Endothelial cell of umbilical vein (primary cell): ENCODE data around the gene ZNF526. TPM values are rescaled to one million over a fixed set of nuclear protein-coding genes. Genes with fewer than 3 reads are reported as not detected.

Experiments used
- Bru-seq: library from RNA; stranded (reverse); fragments of 400-500 nt; gene quantifications from one replicate; lab custom pipeline; 2021; lab: Mats Ljungman, UMichigan
- BruChase-seq, 2 experiments: library from RNA; stranded (reverse); fragments of 400-500 nt; gene quantifications; one replicate each; lab custom pipeline; 2021; lab: Mats Ljungman, UMichigan
- BruUV-seq: library from RNA; stranded (reverse); fragments of 400-500 nt; replicated peaks from 2 replicates; lab custom pipeline; 2021; lab: Mats Ljungman, UMichigan
- CTCF ChIA-PET: fragments of 300-600, 350-600 bp; sonication (Branson Sonifier 250); formaldehyde crosslinking; loops from one replicate; lab custom pipeline; 2021; ENCODE audit warnings: antibody characterized with exemption, inconsistent platforms; lab: Charles Lee
- POLR2A ChIA-PET: fragments of 300-600, 350-600 bp; sonication (Branson Sonifier 250); formaldehyde crosslinking; loops from one replicate; lab custom pipeline; 2021; ENCODE audit warnings: antibody characterized with exemption, inconsistent platforms; lab: Charles Lee
- DNase-seq: peaks from one replicate; pipeline ENCODE4 v3.0.0-alpha.2; 2011; ENCODE audit warnings: low read depth, low spot score
- FAIRE-seq: peaks from 2 replicates; lab custom pipeline; 2011; peaks lifted over from hg19 to GRCh38; lab: Jason Lieb, UNC
- H2AFZ ChIP-seq: 2 replicates; pipeline ENCODE4 v1.6.0; 2012; ENCODE audit warnings: low read depth, low read length, control low read depth, inconsistent platforms
- H3K27ac ChIP-seq: 2 replicates; pipeline ENCODE4 v1.5.1; 2011; ENCODE audit warnings: low read depth, mild to moderate bottlenecking, control low read depth, low read length, moderate library complexity; ENCODE audit not compliant: insufficient read depth
- H3K27me3 ChIP-seq, 2 experiments: 2 replicates each; pipeline versions ENCODE4 v1.6.0 to v1.6.1; 2011; ENCODE audit warnings: low read length in 2 of 2, mixed read lengths in 1 of 2; ENCODE audit not compliant: control insufficient read depth in 2 of 2, insufficient read depth in 2 of 2
- H3K36me3 ChIP-seq, 2 experiments: 2 replicates in 1 of 2; 3 replicates in 1 of 2; pipeline ENCODE4 v1.5.1; 2011; ENCODE audit warnings: low read length in 2 of 2, mild to moderate bottlenecking in 1 of 2, moderate library complexity in 1 of 2; ENCODE audit not compliant: control insufficient read depth in 2 of 2, insufficient read depth in 2 of 2; ENCODE audit errors: extremely low read depth in 1 of 2
- H3K4me1 ChIP-seq: 3 replicates; pipeline ENCODE4 v1.5.1; 2011; ENCODE audit warnings: mild to moderate bottlenecking, low read length; ENCODE audit not compliant: control insufficient read depth, insufficient read depth; ENCODE audit errors: extremely low read depth
- H3K4me2 ChIP-seq: 2 replicates; pipeline ENCODE4 v1.6.1; 2011; ENCODE audit warnings: low read length, control low read depth, mixed read lengths; ENCODE audit not compliant: insufficient read depth
- H3K4me3 ChIP-seq, 3 experiments: fragments of 200-600 bp in 1 of 3; sonication (generic), shearing (Covaris generic) in 1 of 3; replicated peaks in 1 of 3; 2 replicates each; pipeline ENCODE4 v1.5.1; 2011 to 2016; ENCODE audit warnings: control low read depth in 3 of 3, low read length in 3 of 3, mild to moderate bottlenecking in 2 of 3, inconsistent platforms in 1 of 3, low read depth in 1 of 3, moderate library complexity in 1 of 3; ENCODE audit not compliant: insufficient read depth in 1 of 3
- H3K79me2 ChIP-seq: 2 replicates; pipeline ENCODE4 v1.6.0; 2012; ENCODE audit warnings: low read length, inconsistent platforms; ENCODE audit not compliant: control insufficient read depth, insufficient read depth
- H3K9ac ChIP-seq: replicated peaks from 2 replicates; pipeline ENCODE3; 2011; ENCODE audit warnings: low read length, control low read depth; ENCODE audit not compliant: insufficient read depth; ENCODE audit errors: extremely low read depth
- H3K9me1 ChIP-seq: replicated peaks from 3 replicates; pipeline ENCODE4 v1.6.0; 2011; ENCODE audit warnings: mild to moderate bottlenecking, low read length; ENCODE audit not compliant: control insufficient read depth, insufficient read depth; ENCODE audit errors: extremely low read depth
- H3K9me3 ChIP-seq: replicated peaks from 2 replicates; pipeline ENCODE4 v1.5.1; 2012; ENCODE audit warnings: low read length, inconsistent platforms; ENCODE audit not compliant: control insufficient read depth, insufficient read depth
- H4K20me1 ChIP-seq: replicated peaks from 2 replicates; pipeline ENCODE3; 2011; ENCODE audit warnings: mild to moderate bottlenecking, low read length; ENCODE audit not compliant: control insufficient read depth, insufficient read depth; ENCODE audit errors: extremely low read depth
- EZH2 ChIP-seq: IDR thresholded peaks from 2 replicates; pipeline ENCODE4 v1.6.1; 2012; ENCODE audit warnings: borderline replicate concordance, low read depth, mild to moderate bottlenecking, moderate library complexity, low read length, inconsistent platforms; ENCODE audit not compliant: severe bottlenecking
- GATA2 ChIP-seq: IDR thresholded peaks from 2 replicates; pipeline ENCODE4 v1.7.0; 2011; ENCODE audit warnings: low read depth, mild to moderate bottlenecking, moderate library complexity, mixed read lengths, low read length; ENCODE audit not compliant: insufficient read length, insufficient read depth
- JUN ChIP-seq: IDR thresholded peaks from 2 replicates; pipeline ENCODE4 v1.6.1; 2011; ENCODE audit warnings: borderline replicate concordance, low read depth; ENCODE audit not compliant: insufficient read length, insufficient read depth
- MAX ChIP-seq: IDR thresholded peaks from 2 replicates; pipeline ENCODE4 v1.6.1; 2011; ENCODE audit not compliant: insufficient read depth, insufficient read length
- POLR2A ChIP-seq: IDR thresholded peaks from 2 replicates; pipeline ENCODE4 v1.6.1; 2012; ENCODE audit warnings: low read depth, mild to moderate bottlenecking, control low read depth, low read length
- POLR2AphosphoS5 ChIP-seq: IDR thresholded peaks from 2 replicates; pipeline ENCODE4 v1.6.1; 2012; ENCODE audit warnings: low read depth, mild to moderate bottlenecking, control low read depth, low read length, moderate library complexity; ENCODE audit not compliant: insufficient read depth
- dilution Hi-C: fragments of 300-500 bp; cut with MboI; formaldehyde crosslinking; loops from one replicate; pipeline ENCODE4 v1.15.0; 2019; ENCODE audit warnings: low sequenced_read_pairs; ENCODE audit not compliant: extremely low pct_ligation_motif_present
- intact Hi-C: fragments of 100-400 bp; cut with micrococcal nuclease; formaldehyde crosslinking; loops from one replicate; pipeline ENCODE4 v1.10.0; 2022
- long read RNA-seq: library from polyadenylated mRNA; stranded (forward); transcript quantifications from one replicate; pipeline ENCODE4 v2.0.0, GENCODE V29; 2021
- polyA minus RNA-seq, 3 experiments: library from RNA; depleted of rRNA, polyadenylated mRNA; stranded (reverse); fragments of >200 nt; gene quantifications; 1 replicate in 1 of 3; 2 replicates in 2 of 3; pipeline ENCODE4 v1.2.3, GENCODE V29; 2011
- polyA plus RNA-seq, 4 experiments: library from polyadenylated mRNA; depleted of rRNA in 3 of 4; stranded (reverse) in 3 of 4; unstranded in 1 of 4; fragments of >200 nt; gene quantifications; 2 replicates each; pipeline versions ENCODE4 v1.2.1 to v1.2.3, GENCODE V29; 2011 to 2012; ENCODE audit warnings: missing spikeins in 1 of 4
- total RNA-seq: library from RNA; stranded (reverse); gene quantifications from 2 replicates; pipeline ENCODE4 v1.2.3, GENCODE V29; 2021
- TF ChIP-seq, protein P1 (sequence below), 2 donors: IDR thresholded peaks; 1 replicate in 1 of 2; 2 replicates in 1 of 2; pipeline ENCODE4 v1.5.1; 2011; ENCODE audit warnings: low read length in 2 of 2, mild to moderate bottlenecking in 2 of 2, moderate library complexity in 2 of 2, control low read depth in 1 of 2, inconsistent platforms in 1 of 2, low read depth in 1 of 2; ENCODE audit not compliant: insufficient read depth in 1 of 2; ENCODE audit errors: extremely low read depth in 1 of 2

Gene ZNF526
- 13.3 and 13.4 TPM in 2 replicates for total RNA-seq
- polyA plus RNA-seq = 6.5 and 8.0 TPM in 2 replicates
- 3.5 and 3.7 TPM in 2 replicates for polyA plus RNA-seq (2011; cell fraction: cytosol; rRNA removed)
- polyA plus RNA-seq (2011; cell fraction: nucleus; rRNA removed) = 4.0 and 4.5 TPM in 2 replicates
- polyA plus RNA-seq (2012) = 8.1 and 8.7 TPM in 2 replicates
- 10.5 and 13.9 TPM in 2 replicates for polyA minus RNA-seq
- polyA minus RNA-seq (2011; cell fraction: cytosol; rRNA and poly(A)+ RNA removed) = 3.8 TPM
- polyA minus RNA-seq (2011; cell fraction: nucleus; rRNA and poly(A)+ RNA removed) = 6.1 and 6.9 TPM in 2 replicates
- percentile 66 among the genes with signal in this experiment for Bru-seq, nascent RNA
- percentile 61 among the genes with signal in this experiment for BruChase-seq, experiment 1, labeled RNA remaining after a 6-hour chase
- BruChase-seq, experiment 2, labeled RNA remaining after a 2-hour chase = percentile 66 among the genes with signal in this experiment
- long read RNA-seq, full-length matches to known transcripts = 20 of 34 reads
- long read RNA-seq, partial matches to known transcripts = 1 of 34 reads
- long read RNA-seq, other reads (novel, unspliced or antisense) = 13 of 34 reads

DNA sequence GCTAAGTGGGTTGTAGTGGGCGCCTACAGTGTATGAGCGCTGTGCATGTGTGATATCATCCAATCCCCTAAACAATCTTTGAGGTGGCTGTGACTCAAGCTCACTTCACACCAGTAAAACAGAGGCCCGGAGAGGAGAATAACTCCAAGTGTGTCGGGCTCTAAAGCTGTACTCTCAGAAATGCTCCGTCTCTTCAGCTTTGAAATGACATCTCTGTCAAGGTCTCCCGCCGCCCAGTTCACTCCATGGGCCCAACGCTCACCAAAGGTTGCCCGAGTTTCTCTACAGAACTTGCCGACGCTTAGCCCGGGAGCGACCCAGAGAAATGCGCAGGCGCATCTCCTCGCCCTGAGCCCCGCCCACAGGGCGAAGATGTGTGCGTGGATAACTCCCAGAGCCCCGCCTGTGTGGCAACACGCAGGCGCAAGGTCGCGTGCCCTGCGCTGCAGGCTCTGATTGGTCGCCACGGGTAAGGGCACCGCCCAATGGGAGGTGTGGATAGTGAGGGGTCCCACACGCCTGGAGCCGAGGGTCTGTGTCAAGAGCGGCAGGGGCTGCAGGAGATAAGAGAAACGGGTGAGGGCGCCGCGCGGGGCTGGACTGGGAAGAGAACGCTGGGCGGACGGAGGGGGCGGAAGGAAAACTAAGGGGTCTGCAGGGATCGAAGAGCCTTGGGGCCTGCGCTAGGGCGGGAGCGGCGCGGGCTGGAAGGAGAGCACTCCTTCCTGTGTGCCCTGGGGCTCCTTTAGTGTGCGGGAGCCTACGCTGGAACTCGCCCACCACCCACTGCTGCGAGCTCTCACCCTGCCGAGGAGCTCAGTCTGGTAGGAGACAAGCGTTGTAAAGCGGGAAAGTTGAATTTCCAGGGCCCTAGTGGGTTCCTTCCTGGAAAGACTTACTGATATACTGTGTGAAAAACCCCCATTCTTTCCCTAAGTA, at the start of gene ZNF526:
TSS of gene ZNF526 (plus strand) at position 501 of the 939 bp plus-strand sequence. CDS start 4,092 bp downstream, outside the sequence.
- Histone ChIP-seq H3K9ac (peak within 1 kb of the TSS; percentile 93), H3K9me1 (no peaks in the 10 kb centered on the region), H3K4me3 (peak within 1 kb of the TSS; percentile 63 to 90 (median 83)), H4K20me1 (no peaks in the 10 kb centered on the region), H3K27me3 (no peaks in the 10 kb centered on the region), H3K27ac (peak within 1 kb of the TSS; percentile 54), H3K79me2 (peaks cover 50% of the 10 kb centered on the region), H3K9me3 (no peaks in the 10 kb centered on the region), H3K4me2 (peak within 1 kb of the TSS; percentile 90), H3K36me3 (peaks cover 10 to 14% of the 10 kb centered on the region in 2 experiments), H2AFZ (peak within 1 kb of the TSS; percentile 62), H3K4me1 (peaks cover 24% of the 10 kb centered on the region)
- dilution Hi-C loops = no loop called here
- ChIA-PET CTCF (interaction anchor here (0.6 to 1.5 kb wide), 6 partner anchors 13 to 88 kb away, joined by 3 to 5 read pairs (median 4); partner anchors contain the start of genes GSK3A and POU2F2), POLR2A (no interaction called here)
- TSS peak; percentile 53 for BruUV-seq
- DNase-seq = peak; percentile 99
- FAIRE-seq = peak; percentile 97
- intact Hi-C loops = loop anchor here (1.0 kb wide), 1 partner anchor 22 kb away; the partner anchor contains the start of gene GSK3A
- TF ChIP-seq EZH2 (no peak), MAX (peak; percentile 74), POLR2AphosphoS5 (peak; percentile 85), GATA2 (peak; percentile 46), POLR2A (peak; percentile 74), JUN (no peak)
- TF ChIP-seq, protein P1, sequence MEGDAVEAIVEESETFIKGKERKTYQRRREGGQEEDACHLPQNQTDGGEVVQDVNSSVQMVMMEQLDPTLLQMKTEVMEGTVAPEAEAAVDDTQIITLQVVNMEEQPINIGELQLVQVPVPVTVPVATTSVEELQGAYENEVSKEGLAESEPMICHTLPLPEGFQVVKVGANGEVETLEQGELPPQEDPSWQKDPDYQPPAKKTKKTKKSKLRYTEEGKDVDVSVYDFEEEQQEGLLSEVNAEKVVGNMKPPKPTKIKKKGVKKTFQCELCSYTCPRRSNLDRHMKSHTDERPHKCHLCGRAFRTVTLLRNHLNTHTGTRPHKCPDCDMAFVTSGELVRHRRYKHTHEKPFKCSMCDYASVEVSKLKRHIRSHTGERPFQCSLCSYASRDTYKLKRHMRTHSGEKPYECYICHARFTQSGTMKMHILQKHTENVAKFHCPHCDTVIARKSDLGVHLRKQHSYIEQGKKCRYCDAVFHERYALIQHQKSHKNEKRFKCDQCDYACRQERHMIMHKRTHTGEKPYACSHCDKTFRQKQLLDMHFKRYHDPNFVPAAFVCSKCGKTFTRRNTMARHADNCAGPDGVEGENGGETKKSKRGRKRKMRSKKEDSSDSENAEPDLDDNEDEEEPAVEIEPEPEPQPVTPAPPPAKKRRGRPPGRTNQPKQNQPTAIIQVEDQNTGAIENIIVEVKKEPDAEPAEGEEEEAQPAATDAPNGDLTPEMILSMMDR (IDR thresholded peaks at IDR 0.05; ENCODE audit: extremely low read depth in 1 of 2, insufficient read depth in 1 of 2, low read depth in 1 of 2, low read length in 2 of 2) = no peak
